ENCODE results near the gene RORB. TPM values are rescaled to one million over a fixed set of nuclear protein-coding genes. Genes with fewer than 3 reads are reported as not detected.

Gene RORB
- total RNA-seq, 2 donors from 2014 or later, result not detected

- H3K27me3 Mint-ChIP-seq, result peaks cover 3% of the 10 kb centered on the region
- no peaks in the 10 kb centered on the region for H3K9me3 Mint-ChIP-seq
- no peak overlapping the region for H3K27ac Mint-ChIP-seq
- peaks cover 3% of the 10 kb centered on the region for H3K4me1 Mint-ChIP-seq
- no peak overlapping the region for H3K4me3 Mint-ChIP-seq
- H3K36me3 Mint-ChIP-seq (ENCODE audit: low read depth), result no peaks in the 10 kb centered on the region
- ATAC-seq (replicated peaks), result no peak
Measured at GRCh38 chr9:74674077-74674476, 176.9 kb downstream of the RORB start.

- peaks cover 3% of the 10 kb centered on the region for H3K27me3 Mint-ChIP-seq
- no peak for ATAC-seq (replicated peaks)
- no peaks in the 10 kb centered on the region for H3K4me1 Mint-ChIP-seq
- H3K36me3 Mint-ChIP-seq (ENCODE audit: low read depth), result no peaks in the 10 kb centered on the region
- H3K4me3 Mint-ChIP-seq, result no peak overlapping the region
- no peak overlapping the region for H3K27ac Mint-ChIP-seq
- H3K9me3 Mint-ChIP-seq, result no peaks in the 10 kb centered on the region
Measured at GRCh38 chr9:74681906-74682305, 184.8 kb downstream of the RORB start.

- H3K27ac Mint-ChIP-seq, result no peak overlapping the region
Measured at GRCh38 chr9:74683322-74683721, 186.2 kb downstream of the RORB start.

GRCh38 chr9:74691058-74691457 is 193.9 kb downstream of the RORB start:
- H3K4me3 Mint-ChIP-seq, result no peak overlapping the region
- no peaks in the 10 kb centered on the region for H3K36me3 Mint-ChIP-seq (ENCODE audit: low read depth)

More at GRCh38 chr9:74683322-74683721, 186.2 kb downstream of the RORB start:
- no peak for ATAC-seq (replicated peaks)
- Mint-ChIP-seq H3K36me3 (ENCODE audit: low read depth) (no peaks in the 10 kb centered on the region), H3K27me3 (peaks cover 6% of the 10 kb centered on the region), H3K4me1 (no peaks in the 10 kb centered on the region), H3K9me3 (no peaks in the 10 kb centered on the region), H3K4me3 (no peak overlapping the region)

GRCh38 chr9:74696520-74696919 is 199.4 kb downstream of the RORB start:
- H3K4me3 Mint-ChIP-seq, result no peak overlapping the region
- H3K4me1 Mint-ChIP-seq, result no peaks in the 10 kb centered on the region
- H3K27me3 Mint-ChIP-seq, result peaks cover 28% of the 10 kb centered on the region
- ATAC-seq (replicated peaks), result no peak
- H3K9me3 Mint-ChIP-seq, result no peaks in the 10 kb centered on the region
- no peak overlapping the region for H3K27ac Mint-ChIP-seq
- no peaks in the 10 kb centered on the region for H3K36me3 Mint-ChIP-seq (ENCODE audit: low read depth)

More at GRCh38 chr9:74691058-74691457, 193.9 kb downstream of the RORB start:
- no peak for ATAC-seq (replicated peaks)
- H3K27me3 Mint-ChIP-seq, result peaks cover 3% of the 10 kb centered on the region
- H3K9me3 Mint-ChIP-seq, result no peaks in the 10 kb centered on the region
- no peak overlapping the region for H3K27ac Mint-ChIP-seq
- H3K4me1 Mint-ChIP-seq, result no peaks in the 10 kb centered on the region

- peaks cover 30% of the 10 kb centered on the region for H3K27me3 Mint-ChIP-seq
- no peak for ATAC-seq (replicated peaks)
- no peaks in the 10 kb centered on the region for H3K9me3 Mint-ChIP-seq
- no peaks in the 10 kb centered on the region for H3K36me3 Mint-ChIP-seq (ENCODE audit: low read depth)
- H3K4me1 Mint-ChIP-seq, result no peaks in the 10 kb centered on the region
- no peak overlapping the region for H3K27ac Mint-ChIP-seq
- H3K4me3 Mint-ChIP-seq, result no peak overlapping the region
Measured at GRCh38 chr9:74697535-74697934, 200.4 kb downstream of the RORB start.

- Mint-ChIP-seq H3K9me3 (no peaks in the 10 kb centered on the region), H3K4me3 (no peak overlapping the region), H3K4me1 (no peaks in the 10 kb centered on the region), H3K27me3 (peaks cover 24% of the 10 kb centered on the region), H3K36me3 (ENCODE audit: low read depth) (no peaks in the 10 kb centered on the region), H3K27ac (no peak overlapping the region)
- no peak for ATAC-seq (replicated peaks)
Measured at GRCh38 chr9:74711341-74711740, 214.2 kb downstream of the RORB start.

- Mint-ChIP-seq H3K36me3 (ENCODE audit: low read depth) (no peaks in the 10 kb centered on the region), H3K27ac (no peak overlapping the region), H3K27me3 (peaks cover 14% of the 10 kb centered on the region), H3K4me1 (no peaks in the 10 kb centered on the region), H3K9me3 (no peaks in the 10 kb centered on the region), H3K4me3 (no peak overlapping the region)
- ATAC-seq (replicated peaks), result no peak
Measured at GRCh38 chr9:74718709-74719108, 221.6 kb downstream of the RORB start.

GRCh38 chr9:74719306-74719705 is 222.2 kb downstream of the RORB start:
- H3K9me3 Mint-ChIP-seq, result no peaks in the 10 kb centered on the region
- H3K4me3 Mint-ChIP-seq, result no peak overlapping the region
- H3K27me3 Mint-ChIP-seq, result peaks cover 14% of the 10 kb centered on the region
- H3K4me1 Mint-ChIP-seq, result no peaks in the 10 kb centered on the region
- no peak overlapping the region for H3K27ac Mint-ChIP-seq
- no peaks in the 10 kb centered on the region for H3K36me3 Mint-ChIP-seq (ENCODE audit: low read depth)
- no peak for ATAC-seq (replicated peaks)

GRCh38 chr9:74721696-74722660 is 224.8 kb downstream of the RORB start:
- no peaks in the 10 kb centered on the region for H3K9me3 Mint-ChIP-seq
- no peaks in the 10 kb centered on the region for H3K36me3 Mint-ChIP-seq (ENCODE audit: low read depth)
- H3K27ac Mint-ChIP-seq, result no peak overlapping the region
- H3K27me3 Mint-ChIP-seq, result peaks cover 20% of the 10 kb centered on the region
- no peak for ATAC-seq (replicated peaks)
- H3K4me1 Mint-ChIP-seq, result no peaks in the 10 kb centered on the region
- H3K4me3 Mint-ChIP-seq, result no peak overlapping the region

- peaks cover 16% of the 10 kb centered on the region for H3K27me3 Mint-ChIP-seq
- ATAC-seq (replicated peaks), result no peak
- H3K27ac Mint-ChIP-seq, result no peak overlapping the region
- H3K4me1 Mint-ChIP-seq, result no peaks in the 10 kb centered on the region
- H3K9me3 Mint-ChIP-seq, result no peaks in the 10 kb centered on the region
- H3K36me3 Mint-ChIP-seq (ENCODE audit: low read depth), result no peaks in the 10 kb centered on the region
- H3K4me3 Mint-ChIP-seq, result no peak overlapping the region
Measured at GRCh38 chr9:74724317-74724716, 227.2 kb downstream of the RORB start.

GRCh38 chr9:74726581-74726980 is 229.4 kb downstream of the RORB start:
- no peaks in the 10 kb centered on the region for H3K4me1 Mint-ChIP-seq
- H3K9me3 Mint-ChIP-seq, result no peaks in the 10 kb centered on the region
- H3K36me3 Mint-ChIP-seq (ENCODE audit: low read depth), result no peaks in the 10 kb centered on the region
- peaks cover 16% of the 10 kb centered on the region for H3K27me3 Mint-ChIP-seq
- no peak overlapping the region for H3K27ac Mint-ChIP-seq
- no peak overlapping the region for H3K4me3 Mint-ChIP-seq
- ATAC-seq (replicated peaks), result no peak

- no peak for ATAC-seq (replicated peaks)
- Mint-ChIP-seq H3K27ac (no peak overlapping the region), H3K27me3 (peaks cover 10% of the 10 kb centered on the region), H3K4me3 (no peak overlapping the region), H3K9me3 (no peaks in the 10 kb centered on the region), H3K4me1 (no peaks in the 10 kb centered on the region), H3K36me3 (ENCODE audit: low read depth) (no peaks in the 10 kb centered on the region)
Measured at GRCh38 chr9:74728176-74728575, 231.0 kb downstream of the RORB start.

- no peaks in the 10 kb centered on the region for H3K36me3 Mint-ChIP-seq (ENCODE audit: low read depth)
- H3K4me3 Mint-ChIP-seq, result no peak overlapping the region
- ATAC-seq (replicated peaks), result no peak
- H3K27me3 Mint-ChIP-seq, result peaks cover 10% of the 10 kb centered on the region
- H3K9me3 Mint-ChIP-seq, result no peaks in the 10 kb centered on the region
- no peaks in the 10 kb centered on the region for H3K4me1 Mint-ChIP-seq
- H3K27ac Mint-ChIP-seq, result no peak overlapping the region
Measured at GRCh38 chr9:74729136-74729695, 232.1 kb downstream of the RORB start.

GRCh38 chr9:74735761-74736160 is 238.6 kb downstream of the RORB start:
- Mint-ChIP-seq H3K36me3 (ENCODE audit: low read depth) (no peaks in the 10 kb centered on the region), H3K27me3 (peaks cover 15% of the 10 kb centered on the region), H3K27ac (no peak overlapping the region), H3K9me3 (no peaks in the 10 kb centered on the region), H3K4me3 (no peak overlapping the region), H3K4me1 (no peaks in the 10 kb centered on the region)
- no peak for ATAC-seq (replicated peaks)

All from activated T-helper 17 cell treated with anti-CD3 and anti-CD28 coated beads, Interleukin-2, amount 50 U/mL, for 72 hours (primary cell).